ENCODE data around the gene PLXND1.

PLXND1 gene

DNA sequence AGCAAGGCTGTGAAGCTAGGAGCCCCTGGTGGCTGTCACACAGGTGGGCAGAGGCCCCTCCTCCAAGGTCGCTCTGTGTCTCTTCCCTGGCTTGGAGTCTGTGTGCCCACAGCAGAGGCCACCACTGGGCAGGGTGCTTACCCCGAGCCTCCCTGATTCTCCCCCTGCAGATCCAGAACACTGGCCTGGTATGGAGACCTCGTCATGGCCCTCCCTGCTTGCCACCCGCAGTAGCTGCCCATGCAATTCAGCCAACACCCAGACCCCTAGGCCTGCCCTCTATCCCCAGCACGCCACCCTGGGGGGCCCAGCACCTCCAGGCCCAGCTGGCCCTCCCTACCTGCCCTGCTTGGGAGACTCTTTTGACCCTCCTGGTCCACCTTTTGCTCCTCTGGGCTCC, 83.5 kb downstream of the PLXND1 start:
- Histone ChIP-seq H3K4me2 (ENCODE audit: low read depth, low read length, poor library complexity, severe bottlenecking) (no peak overlapping the region), H3K9ac (ENCODE audit: low read depth, low read length, poor library complexity, severe bottlenecking) (no peak overlapping the region)
- TF ChIP-seq CTCF (conservative IDR thresholded peaks at IDR 0.05; ENCODE audit: low read length), result no peak
- TF ChIP-seq EZH2phosphoT487 (IDR thresholded peaks at IDR 0.05; ENCODE audit: borderline replicate concordance), result no peak

GRCh38 chr3:129521611-129522010, 84.9 kb downstream of the PLXND1 start:
- Histone ChIP-seq H2AFZ (ENCODE audit: low read length) (no peak overlapping the region), H3K9me3 (ENCODE audit: insufficient read depth, low read depth, low read length) (no peaks in the 10 kb centered on the region)

More for the DNA sequence above, 83.5 kb downstream of the PLXND1 start:
- Histone ChIP-seq H3K9me2 (replicated peaks; ENCODE audit: low read depth, low read length) (no peaks in the 10 kb centered on the region), H4K20me1 (ENCODE audit: insufficient read depth, low read length, poor library complexity, severe bottlenecking) (no peaks in the 10 kb centered on the region), H3F3A (ENCODE audit: low read depth) (no peaks in the 10 kb centered on the region), H3K4me3 (ENCODE audit: low read length, poor library complexity, severe bottlenecking) (no peak overlapping the region), H3K4me1 (ENCODE audit: insufficient read depth, low read length, poor library complexity, severe bottlenecking) (no peaks in the 10 kb centered on the region), H3K36me3 (ENCODE audit: insufficient read depth, low read length) (no peaks in the 10 kb centered on the region), H3K9me3 (ENCODE audit: insufficient read depth, low read depth, low read length) (no peaks in the 10 kb centered on the region), H2AFZ (ENCODE audit: low read length) (no peak overlapping the region), H3K27me3 (ENCODE audit: insufficient read depth, low read length, poor library complexity, severe bottlenecking) (no peaks in the 10 kb centered on the region), H3K79me2 (ENCODE audit: insufficient read depth, low read length) (no peaks in the 10 kb centered on the region)

DNA sequence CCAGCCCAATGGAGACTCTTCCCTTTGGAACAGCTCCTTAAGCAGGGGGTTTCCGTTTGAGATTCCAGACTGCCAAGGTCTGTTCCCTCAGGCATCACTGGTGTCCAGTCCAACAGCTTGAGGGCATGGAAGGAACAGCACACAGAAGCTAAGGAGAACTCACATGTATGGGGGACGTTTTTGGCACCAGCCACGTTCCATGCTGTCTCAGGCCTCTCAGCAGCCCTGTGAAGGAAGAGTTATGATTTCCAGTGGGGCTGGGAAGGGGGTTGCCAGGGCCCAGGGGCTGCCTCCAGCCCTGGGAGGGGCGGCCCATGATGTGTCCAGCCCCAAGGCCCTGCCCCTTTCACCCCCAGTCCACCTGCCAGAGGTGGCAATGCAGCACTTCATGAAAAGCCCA, 85.5 kb downstream of the PLXND1 start:
- Histone ChIP-seq H4K20me1 (ENCODE audit: insufficient read depth, low read length, poor library complexity, severe bottlenecking) (no peaks in the 10 kb centered on the region), H3K79me2 (ENCODE audit: insufficient read depth, low read length) (no peaks in the 10 kb centered on the region), H3K9me2 (replicated peaks; ENCODE audit: low read depth, low read length) (no peaks in the 10 kb centered on the region), H3F3A (ENCODE audit: low read depth) (no peaks in the 10 kb centered on the region), H3K9me3 (ENCODE audit: insufficient read depth, low read depth, low read length) (no peaks in the 10 kb centered on the region), H3K4me1 (ENCODE audit: insufficient read depth, low read length, poor library complexity, severe bottlenecking) (no peaks in the 10 kb centered on the region), H3K9ac (ENCODE audit: low read depth, low read length, poor library complexity, severe bottlenecking) (no peak overlapping the region), H3K4me3 (ENCODE audit: low read length, poor library complexity, severe bottlenecking) (no peak overlapping the region), H2AFZ (ENCODE audit: low read length) (no peak overlapping the region), H3K4me2 (ENCODE audit: low read depth, low read length, poor library complexity, severe bottlenecking) (no peak overlapping the region), H3K36me3 (ENCODE audit: insufficient read depth, low read length) (no peaks in the 10 kb centered on the region), H3K27me3 (ENCODE audit: insufficient read depth, low read length, poor library complexity, severe bottlenecking) (no peaks in the 10 kb centered on the region)
- no peak for TF ChIP-seq CTCF (conservative IDR thresholded peaks at IDR 0.05; ENCODE audit: low read length)

More at GRCh38 chr3:129521611-129522010, 84.9 kb downstream of the PLXND1 start:
- H3K9me2 ChIP-seq (replicated peaks; ENCODE audit: low read depth, low read length), result no peaks in the 10 kb centered on the region
- TF ChIP-seq EZH2phosphoT487 (IDR thresholded peaks at IDR 0.05; ENCODE audit: borderline replicate concordance) (no peak), CTCF (conservative IDR thresholded peaks at IDR 0.05; ENCODE audit: low read length) (no peak)
- H3K79me2 ChIP-seq (ENCODE audit: insufficient read depth, low read length), result no peaks in the 10 kb centered on the region
- no peaks in the 10 kb centered on the region for H3K27me3 ChIP-seq (ENCODE audit: insufficient read depth, low read length, poor library complexity, severe bottlenecking)
- H3K4me1 ChIP-seq (ENCODE audit: insufficient read depth, low read length, poor library complexity, severe bottlenecking), result no peaks in the 10 kb centered on the region
- H3K4me3 ChIP-seq (ENCODE audit: low read length, poor library complexity, severe bottlenecking), result no peak overlapping the region
- no peaks in the 10 kb centered on the region for H3F3A ChIP-seq (ENCODE audit: low read depth)
- no peaks in the 10 kb centered on the region for H3K36me3 ChIP-seq (ENCODE audit: insufficient read depth, low read length)
- no peak overlapping the region for H3K4me2 ChIP-seq (ENCODE audit: low read depth, low read length, poor library complexity, severe bottlenecking)
- H4K20me1 ChIP-seq (ENCODE audit: insufficient read depth, low read length, poor library complexity, severe bottlenecking), result no peaks in the 10 kb centered on the region
- no peak overlapping the region for H3K9ac ChIP-seq (ENCODE audit: low read depth, low read length, poor library complexity, severe bottlenecking)
